HEK293T (cell line): ENCODE data around the gene TBC1D22B.

ENCODE experiments used
- ELF4 ChIP-seq: fragments of 450-650 bp; IDR thresholded peaks from 2 replicates; pipeline ENCODE4 v1.6.1; 2017; ENCODE audit warnings: antibody characterized with exemption
- FOXK2 ChIP-seq: fragments of 450-650 bp; IDR thresholded peaks from 2 replicates; pipeline ENCODE4 v1.6.1; 2016; ENCODE audit warnings: mild to moderate bottlenecking
- FOXM1 ChIP-seq: fragments of 450-650 bp; IDR thresholded peaks from 2 replicates; pipeline ENCODE4 v1.6.1; 2017; ENCODE audit warnings: mild to moderate bottlenecking, borderline replicate concordance
- HDGF ChIP-seq: fragments of 450-650 bp; IDR thresholded peaks from 2 replicates; pipeline ENCODE4 v1.6.1; 2017; ENCODE audit warnings: antibody characterized with exemption, borderline replicate concordance
- NFRKB ChIP-seq: fragments of 450-650 bp; IDR thresholded peaks from 2 replicates; pipeline ENCODE4 v1.6.1; 2016; ENCODE audit warnings: mild to moderate bottlenecking, moderate library complexity
- SUZ12 ChIP-seq: fragments of 450-650 bp; IDR thresholded peaks from 2 replicates; pipeline ENCODE4 v1.6.1; 2016; ENCODE audit warnings: mild to moderate bottlenecking
- TARDBP ChIP-seq: fragments of 450-650 bp; IDR thresholded peaks from 2 replicates; pipeline ENCODE4 v1.6.1; 2016

- TF ChIP-seq NFRKB (no peak), SUZ12 (no peak), TARDBP (no peak), ELF4 (no peak), FOXM1 (no peak), FOXK2 (no peak), HDGF (no peak)
Observed at GRCh38 chr6:37293426-37293825, 35.9 kb downstream of the TBC1D22B start.
